Epithelial cell of prostate (primary cell): ENCODE results near the gene MED8.
A peak's percentile ranks its signal among the peaks of the same experiment; 100 is the strongest.
"Not testable (repeated sequence)": the region's sequence is repeated elsewhere in the genome, so short reads cannot be mapped to it uniquely, and the experiment has no call there.

Experiments
- DNase-seq: peaks from one replicate; pipeline ENCODE4 v3.0.0-alpha.2; 2011; ENCODE audit warnings: low read depth, low spot score
- H3K27ac ChIP-seq: fragments of 450-650 bp; 2 replicates; pipeline ENCODE4 v1.5.1; 2017; ENCODE audit warnings: mild to moderate bottlenecking

The MED8 gene

GRCh38 chr1:43387976-43388599 is 1.5 kb downstream of the MED8 start:
- peak overlapping the region; percentile 79 for H3K27ac ChIP-seq
- DNase-seq = peak; percentile 64

- no peak overlapping the region for H3K27ac ChIP-seq
- no peak for DNase-seq
These were observed 2.9 kb downstream of the MED8 start for GRCh38 chr1:43386676-43387075.

- no peak overlapping the region for H3K27ac ChIP-seq
- no peak for DNase-seq
These were observed 6.2 kb downstream of the MED8 start for GRCh38 chr1:43383449-43383848.

GRCh38 chr1:43382027-43382779 is 7.4 kb downstream of the MED8 start:
- no peak for DNase-seq
- H3K27ac ChIP-seq = no peak overlapping the region

GRCh38 chr1:43381612-43382011 is 8.0 kb downstream of the MED8 start:
- DNase-seq = no peak
- H3K27ac ChIP-seq = no peak overlapping the region

GRCh38 chr1:43379476-43379875 is 10.1 kb downstream of the MED8 start:
- DNase-seq = no peak
- no peak overlapping the region for H3K27ac ChIP-seq

DNA sequence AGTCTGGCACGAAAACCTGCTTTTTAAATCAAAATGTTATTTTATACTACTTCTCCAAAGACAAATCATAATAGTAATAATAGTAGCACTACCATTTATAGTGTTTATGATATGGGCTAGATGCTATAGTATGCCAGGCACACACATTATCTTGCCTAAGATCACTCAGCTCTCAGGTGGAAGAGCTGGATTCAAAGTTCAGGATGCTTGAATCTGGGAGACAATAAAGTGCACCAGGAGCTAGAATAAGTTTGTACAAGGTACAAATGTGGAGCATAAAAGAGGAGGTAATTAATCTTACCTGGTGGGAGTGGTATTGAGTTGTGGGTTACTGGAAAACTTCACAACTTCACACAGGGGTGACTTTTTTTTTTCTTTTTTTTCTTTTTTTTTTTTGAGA is 11.8 kb downstream of the MED8 start:
- H3K27ac ChIP-seq = no peak overlapping the region
- no peak for DNase-seq

DNA sequence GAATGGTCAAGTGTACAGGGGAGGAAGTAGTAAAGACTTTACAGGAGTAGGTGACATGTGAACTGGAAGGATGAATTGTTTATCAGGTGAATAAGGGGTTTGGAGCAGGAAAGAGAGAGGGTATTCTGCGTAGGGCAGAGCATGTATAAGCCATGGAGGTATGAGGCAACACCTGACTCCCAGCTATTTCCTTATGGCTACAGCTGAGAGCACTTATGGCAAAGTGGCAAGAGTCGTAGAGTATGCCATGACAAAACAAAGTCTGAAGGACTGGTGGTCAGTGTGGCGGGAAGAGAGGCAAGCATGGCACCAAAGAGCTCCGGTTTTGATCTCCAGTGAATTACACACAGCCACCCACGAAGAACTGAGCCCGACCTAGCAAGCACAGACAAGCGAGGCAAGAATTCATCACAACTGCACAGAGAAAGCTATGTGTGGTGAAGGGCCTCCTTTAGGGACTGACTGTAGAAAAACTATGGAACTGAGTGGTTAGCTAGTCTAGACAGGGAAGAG is 12.8 kb downstream of the MED8 start:
- no peak overlapping the region for H3K27ac ChIP-seq
- DNase-seq = no peak

DNA sequence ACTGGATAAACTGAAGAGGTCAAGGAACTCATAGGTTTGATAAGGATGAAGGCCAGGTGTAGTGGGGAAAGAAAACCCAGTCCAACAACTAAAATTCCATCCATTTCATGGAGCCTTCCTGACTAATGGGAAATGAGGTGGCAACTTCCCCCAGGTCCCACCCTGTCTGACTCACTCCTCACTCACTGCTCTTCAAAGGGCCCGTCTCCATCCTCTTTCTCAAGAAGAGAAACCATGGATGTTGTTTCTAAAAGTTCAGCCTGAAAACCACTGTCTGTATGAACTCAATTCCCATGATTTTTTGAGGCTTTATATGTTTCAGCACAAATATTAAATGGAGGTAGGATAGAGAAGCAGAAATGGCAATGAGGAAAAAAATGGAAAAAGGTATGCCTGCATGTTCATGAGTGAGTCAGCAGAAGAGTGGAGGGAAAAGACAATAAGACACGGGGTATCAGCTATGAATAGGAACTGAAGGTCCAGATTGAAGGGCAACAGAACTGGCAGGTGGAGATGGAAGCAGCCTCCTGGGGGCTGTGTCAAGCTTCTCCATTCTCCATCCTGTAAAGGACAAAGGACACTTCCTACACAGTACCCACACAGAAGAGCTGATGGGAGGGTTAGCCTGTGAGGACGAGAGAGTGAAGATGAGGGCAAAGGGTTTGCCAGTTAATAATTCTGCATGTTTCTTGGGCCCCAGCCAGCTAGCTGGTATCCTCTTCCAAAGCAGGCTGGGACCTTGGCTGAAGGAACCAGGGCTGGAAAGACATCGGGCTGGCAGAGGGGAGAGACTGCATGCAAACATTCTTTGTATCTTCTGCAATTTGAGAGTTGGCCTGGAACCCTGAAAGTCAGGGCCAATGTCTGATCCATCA is 16.3 kb downstream of the MED8 start:
- peak; percentile 71 for DNase-seq

DNA sequence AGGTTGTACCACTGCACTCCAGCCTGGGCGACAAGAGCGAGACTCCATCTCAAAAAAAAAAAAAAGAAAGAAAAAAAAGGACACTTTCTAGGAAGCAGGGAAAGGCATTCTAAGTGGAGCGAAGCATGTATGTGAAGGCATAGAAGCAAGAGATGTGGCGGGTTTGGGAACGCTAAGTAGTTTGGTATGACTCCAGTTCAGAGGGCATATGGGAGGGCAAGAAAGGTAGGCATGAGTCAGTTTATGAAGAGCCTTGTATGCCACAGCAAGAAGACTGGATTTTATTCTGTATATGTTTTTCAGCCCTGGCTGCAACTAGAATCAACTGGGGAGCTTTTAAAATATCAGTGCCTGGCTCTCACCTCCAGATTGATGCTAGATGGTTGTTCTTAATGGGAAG is 17.4 kb downstream of the MED8 start:
- DNase-seq = no peak
- H3K27ac ChIP-seq = peak overlapping the region; percentile 91

More for the DNA sequence above, 16.3 kb downstream of the MED8 start:
- H3K27ac ChIP-seq = peak overlapping the region; percentile 91

- peak overlapping the region; percentile 91 for H3K27ac ChIP-seq
- no peak for DNase-seq
These were observed 19.0 kb downstream of the MED8 start for GRCh38 chr1:43370564-43370963.

DNA sequence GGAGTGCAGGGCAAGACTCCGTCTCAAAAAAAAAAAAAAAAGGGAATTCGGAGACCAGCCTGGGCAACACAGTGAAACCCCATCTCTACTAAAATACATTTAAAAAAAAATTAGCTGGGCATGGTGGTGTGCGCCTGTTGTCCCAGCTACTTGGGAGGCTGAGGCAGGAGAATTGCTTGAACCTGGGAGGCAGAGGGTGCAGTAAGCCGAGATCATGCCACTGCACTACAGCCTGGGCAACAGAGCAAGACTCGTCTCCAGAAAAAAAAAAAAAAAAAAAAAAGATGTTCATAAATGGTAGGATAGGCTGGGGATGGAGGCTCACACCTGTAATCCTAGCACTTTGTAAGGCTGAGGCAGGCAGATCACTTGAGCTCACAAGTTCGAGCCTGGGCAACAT is 19.8 kb downstream of the MED8 start:
- DNase-seq, H3K27ac ChIP-seq: not testable (repeated sequence)

- DNase-seq = no peak
These were observed 21.0 kb downstream of the MED8 start for GRCh38 chr1:43368646-43369020.

DNA sequence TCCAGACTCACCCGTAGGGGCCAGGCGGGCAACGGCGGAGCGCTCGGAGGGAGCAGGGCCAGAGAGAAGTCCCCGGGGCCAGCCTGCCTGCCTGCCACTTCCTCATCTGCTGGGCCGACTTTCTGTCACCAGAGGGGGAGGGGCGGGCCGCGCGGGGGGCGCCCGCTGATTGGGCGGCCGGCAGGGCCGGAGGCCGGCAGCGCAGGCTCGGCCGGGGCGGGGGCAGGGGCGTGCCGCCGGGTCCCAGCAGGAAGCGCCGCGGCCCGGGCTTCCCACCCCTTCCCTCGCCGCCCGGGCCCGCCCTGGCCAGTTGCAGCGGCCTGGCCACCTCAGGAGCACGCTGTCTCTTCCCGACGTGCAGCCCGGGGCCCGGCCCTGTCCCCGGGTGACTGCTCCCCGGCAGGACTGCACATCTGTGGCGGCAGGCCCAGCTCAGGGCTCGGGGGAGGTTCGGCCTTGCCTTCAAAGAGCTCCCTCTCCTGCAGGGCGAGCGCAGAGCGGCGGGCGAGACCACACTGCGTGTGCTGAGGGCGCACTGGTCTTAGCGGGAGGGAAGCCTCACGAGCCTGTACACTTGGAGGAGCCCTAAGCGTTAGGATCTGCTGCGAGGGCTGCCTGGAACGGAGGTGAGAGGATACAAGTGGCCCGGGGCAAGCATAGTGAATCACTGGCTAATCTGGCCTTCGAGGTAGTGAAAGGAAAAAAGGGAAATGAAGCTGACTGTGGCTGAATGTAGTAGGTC is 21.5 kb downstream of the MED8 start, which contains the start of gene ELOVL1:
ELOVL1 (minus strand) TSS at position 108 of the 742 bp plus-strand sequence. CDS start 2,402 bp downstream, outside the sequence.
- H3K27ac ChIP-seq = peak within 1 kb of the TSS; percentile 95
- peak; percentile 61 for DNase-seq

More at GRCh38 chr1:43368646-43369020, 21.0 kb downstream of the MED8 start:
- peak overlapping the region; percentile 95 for H3K27ac ChIP-seq

GRCh38 chr1:43367026-43367903 is 22.3 kb downstream of the MED8 start:
- DNase-seq = no peak
- H3K27ac ChIP-seq = peak overlapping the region; percentile 95

GRCh38 chr1:43366601-43367025 is 23.0 kb downstream of the MED8 start:
- DNase-seq = no peak
- H3K27ac ChIP-seq = peak overlapping the region; percentile 95

DNA sequence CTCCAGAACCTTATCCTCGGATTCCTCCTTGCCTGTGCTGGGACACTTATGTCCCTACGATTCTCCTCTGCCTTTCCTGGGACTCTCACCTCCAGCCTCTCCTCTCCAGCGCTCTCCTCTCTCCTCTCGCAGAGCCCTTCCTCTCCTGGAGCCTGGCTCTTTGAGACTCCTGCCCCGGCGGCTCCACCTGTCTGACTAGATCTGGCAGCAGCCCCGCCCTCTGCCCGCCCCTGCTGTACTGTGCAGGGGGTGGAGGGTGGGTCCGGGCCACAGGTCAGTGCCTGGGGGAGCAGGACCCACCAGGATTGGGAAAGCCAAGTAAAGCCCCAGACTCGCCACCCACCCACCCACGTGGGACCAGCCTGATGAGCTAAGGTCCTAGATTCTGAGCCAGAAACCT is 23.4 kb downstream of the MED8 start:
- DNase-seq = no peak
- H3K27ac ChIP-seq = peak overlapping the region; percentile 95

DNA sequence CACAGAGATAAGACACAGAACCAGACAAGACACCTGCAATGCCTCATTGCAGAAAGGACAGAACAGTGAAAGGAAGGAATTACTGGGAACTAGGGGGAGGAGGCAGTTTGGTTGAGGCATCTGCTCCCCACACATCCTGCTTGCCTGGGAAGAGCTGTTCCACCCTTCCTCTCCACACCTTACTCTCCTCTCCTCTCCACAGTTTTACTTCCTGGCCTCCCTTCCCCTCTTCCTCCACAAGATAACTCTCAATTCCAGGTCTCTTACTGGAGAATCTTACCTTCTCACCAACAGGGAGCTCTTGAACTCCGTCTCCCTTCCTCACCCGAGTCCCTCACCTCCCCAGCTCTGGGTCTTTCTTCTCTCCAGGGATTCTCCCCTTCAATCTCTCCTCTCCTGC is 23.9 kb downstream of the MED8 start:
- H3K27ac ChIP-seq = peak overlapping the region; percentile 95
- no peak for DNase-seq
